HCT116 (cell line): Measurements from ENCODE around the gene NELL1. TPM values are rescaled to one million over a fixed set of nuclear protein-coding genes. Genes with fewer than 3 reads are reported as not detected.

Source experiments
- ATAC-seq: fragments of 200-7000 bp; cut with Tn5 transposase; 2 replicates; pipeline ENCODE4 v1.9.1; 2020; ENCODE audit warnings: mild to moderate bottlenecking, moderate library complexity
- BruUV-seq: library from RNA; stranded (reverse); fragments of 400-500 nt; replicated peaks from 2 replicates; lab custom pipeline; 2021; lab: Mats Ljungman, UMichigan
- CTCF ChIA-PET: fragments of 300-600 bp; sonication (Branson Sonifier 250); formaldehyde crosslinking; loops from one replicate; lab custom pipeline; 2021; ENCODE audit warnings: antibody characterized with exemption; lab: Charles Lee
- POLR2A ChIA-PET: fragments of 300-600, 350-600 bp; sonication (Branson Sonifier 250); formaldehyde crosslinking; loops from one replicate; lab custom pipeline; 2021; ENCODE audit warnings: antibody characterized with exemption; lab: Charles Lee
- RAD21 ChIA-PET, 2 experiments: fragments of 300-600 bp; sonication (Branson Sonifier 250); formaldehyde crosslinking; loops; one replicate each; lab custom pipeline; 2023; ENCODE audit warnings: low total read pairs in 2 of 2; ENCODE audit not compliant: uncharacterized antibody in 2 of 2, unreplicated experiment in 2 of 2, low non-redundant PET in 1 of 2; lab: Charles Lee
- DNase-seq: peaks from one replicate; pipeline ENCODE4 v3.0.0-alpha.2; 2010; ENCODE audit warnings: low read depth, low spot score
- H2AFZ ChIP-seq: fragments of 200-600 bp; shearing (Covaris generic), sonication (generic); 2 replicates; pipeline ENCODE4 v1.6.1; 2017; ENCODE audit warnings: low read depth, mixed run types, mixed read lengths, antibody characterized with exemption, low read length; ENCODE audit not compliant: poor library complexity, severe bottlenecking
- H3K27ac ChIP-seq: 2 replicates; pipeline ENCODE4 v1.5.1; 2012; ENCODE audit warnings: low read depth, low read length
- H3K27me3 ChIP-seq: fragments of 200-600 bp; sonication (generic); 2 replicates; pipeline ENCODE4 v1.6.1; 2016; ENCODE audit warnings: mixed run types, low read length, mixed read lengths; ENCODE audit not compliant: insufficient read depth
- H3K36me3 ChIP-seq, 2 experiments: fragments of 200-500 bp in 1 of 2; fragments of 200-600 bp in 1 of 2; sonication (Bioruptor generic) in 1 of 2; sonication (generic) in 1 of 2; 2 replicates each; pipeline versions ENCODE4 v1.5.1 to v1.6.1; 2014 to 2016; ENCODE audit warnings: low read length in 2 of 2, inconsistent platforms in 1 of 2, mixed read lengths in 1 of 2, mixed run types in 1 of 2; ENCODE audit not compliant: insufficient read depth in 2 of 2, control insufficient read depth in 1 of 2
- H3K4me1 ChIP-seq, 2 experiments: fragments of 200-600 bp in 1 of 2; sonication (generic) in 1 of 2; 2 replicates each; pipeline versions ENCODE4 v1.5.1 to v1.6.1; 2012 to 2017; ENCODE audit warnings: low read length in 2 of 2, inconsistent platforms in 1 of 2, mild to moderate bottlenecking in 1 of 2, mixed read lengths in 1 of 2, mixed run types in 1 of 2, moderate library complexity in 1 of 2; ENCODE audit not compliant: insufficient read depth in 2 of 2, control insufficient read depth in 1 of 2
- H3K4me2 ChIP-seq: fragments of 200-600 bp; sonication (generic); 2 replicates; pipeline ENCODE4 v1.6.1; 2017; ENCODE audit warnings: mixed run types, low read length, mixed read lengths
- H3K4me3 ChIP-seq, 2 experiments: fragments of 200-600 bp in 1 of 2; sonication (generic) in 1 of 2; replicated peaks in 1 of 2; 2 replicates each; pipeline ENCODE4 v1.5.1; 2011 to 2016; ENCODE audit warnings: low read length in 2 of 2, control low read depth in 1 of 2, low read depth in 1 of 2, mild to moderate bottlenecking in 1 of 2, mixed read lengths in 1 of 2, mixed run types in 1 of 2
- H3K79me2 ChIP-seq: fragments of 200-600 bp; sonication (generic); 2 replicates; pipeline ENCODE4 v1.6.1; 2017; ENCODE audit warnings: mild to moderate bottlenecking, mixed run types, low read length, moderate library complexity, mixed read lengths; ENCODE audit not compliant: insufficient read depth
- H3K9ac ChIP-seq: fragments of 200-600 bp; sonication (generic); 2 replicates; pipeline ENCODE4 v1.6.1; 2016; ENCODE audit warnings: low read length, mixed read lengths
- H3K9me2 ChIP-seq: fragments of 200-600 bp; sonication (generic), shearing (Covaris generic); 2 replicates; pipeline ENCODE4 v1.6.1; 2017; ENCODE audit warnings: mixed run types, mild to moderate bottlenecking, moderate library complexity; ENCODE audit not compliant: insufficient read depth
- H3K9me3 ChIP-seq, 2 experiments: fragments of 200-500 bp in 1 of 2; fragments of 200-600 bp in 1 of 2; sonication (Bioruptor generic) in 1 of 2; sonication (generic) in 1 of 2; 2 replicates each; pipeline ENCODE4 v1.6.1; 2014 to 2017; ENCODE audit warnings: low read length in 2 of 2, mixed read lengths in 2 of 2, inconsistent platforms in 1 of 2, low read depth in 1 of 2, mild to moderate bottlenecking in 1 of 2, mixed run types in 1 of 2, moderate library complexity in 1 of 2; ENCODE audit not compliant: control insufficient read depth in 1 of 2, insufficient read depth in 1 of 2
- H4K20me1 ChIP-seq: fragments of 200-600 bp; sonication (generic), shearing (Covaris generic); 2 replicates; pipeline ENCODE4 v1.6.1; 2017; ENCODE audit warnings: mixed run types, mild to moderate bottlenecking, moderate library complexity; ENCODE audit not compliant: insufficient read depth
- CBX3 ChIP-seq: IDR thresholded peaks from 2 replicates; pipeline ENCODE4 v1.6.1; 2012; ENCODE audit warnings: low read depth
- CEBPB ChIP-seq: IDR thresholded peaks from 2 replicates; pipeline ENCODE4 v1.6.1; 2012; ENCODE audit warnings: low read depth
- ELF1 ChIP-seq: IDR thresholded peaks from 2 replicates; pipeline ENCODE4 v1.6.1; 2012; ENCODE audit warnings: low read depth, borderline replicate concordance
- EZH2 ChIP-seq: fragments of 200-600 bp; sonication (generic); IDR thresholded peaks from 2 replicates; pipeline ENCODE4 v1.6.1; 2017; ENCODE audit warnings: antibody characterized with exemption, mixed run types
- RAD21 ChIP-seq: IDR thresholded peaks from 2 replicates; pipeline ENCODE4 v1.6.1; 2012; ENCODE audit warnings: low read depth, mild to moderate bottlenecking
- TCF7L2 ChIP-seq: IDR thresholded peaks from 2 replicates; pipeline ENCODE4 v1.7.0; 2011; ENCODE audit warnings: borderline replicate concordance, inconsistent platforms; ENCODE audit not compliant: insufficient read depth, insufficient read length; ENCODE audit errors: extremely low read depth
- intact Hi-C: fragments of 100-400 bp; cut with micrococcal nuclease; formaldehyde crosslinking; loops from 2 replicates; pipeline ENCODE4 v1.10.0; 2022
- total RNA-seq: library from RNA; stranded (reverse); gene quantifications from one replicate; pipeline ENCODE4 v1.2.1, GENCODE V29; 2021; ENCODE audit not compliant: unreplicated experiment
- TF ChIP-seq, protein P1 (sequence below): IDR thresholded peaks from 2 replicates; pipeline ENCODE4 v1.6.1; 2011; ENCODE audit warnings: mild to moderate bottlenecking, low read length, moderate library complexity; ENCODE audit not compliant: insufficient replicate concordance; ENCODE audit errors: extremely low read depth
- TF ChIP-seq, protein P2 (sequence below): IDR thresholded peaks from 2 replicates; pipeline ENCODE4 v1.6.1; 2012; ENCODE audit warnings: low read depth

Gene NELL1
- total RNA-seq, 1 experiment from 2014 or later = not detected

DNA sequence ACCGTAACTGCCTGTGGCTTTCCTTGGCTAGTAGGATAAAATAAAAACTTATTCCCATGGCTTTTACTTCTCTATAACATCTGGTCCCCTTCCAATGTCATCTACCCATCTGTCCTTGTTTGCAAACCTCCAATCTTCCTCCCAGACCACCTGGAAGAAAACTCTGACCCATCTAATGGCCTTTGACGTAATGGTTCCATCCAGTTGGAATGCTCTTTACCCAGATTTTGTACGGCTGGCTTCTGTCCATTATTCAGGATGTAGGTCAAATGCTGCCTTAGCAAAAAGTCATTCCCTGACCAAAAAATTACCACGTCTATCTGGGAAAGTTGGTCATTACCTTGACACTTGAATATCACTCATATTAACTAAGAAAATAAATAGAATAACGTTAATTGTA is 945.6 kb downstream of the NELL1 start:
- ChIA-PET CTCF (no interaction called here), POLR2A (no interaction called here), RAD21 (no interaction called here)
- Histone ChIP-seq H2AFZ (no peak overlapping the region), H3K9me3 (peaks cover 7 to 23% of the 10 kb centered on the region in 2 experiments; a peak in 2 of 4 replicates), H3K27ac (no peak overlapping the region), H3K36me3 (no peaks in the 10 kb centered on the region), H3K9ac (no peak overlapping the region), H3K9me2 (no peaks in the 10 kb centered on the region), H3K4me2 (no peak overlapping the region), H3K4me1 (no peaks in the 10 kb centered on the region), H3K27me3 (no peaks in the 10 kb centered on the region), H3K79me2 (no peaks in the 10 kb centered on the region), H3K4me3 (no peak overlapping the region), H4K20me1 (no peaks in the 10 kb centered on the region)
- ATAC-seq = no peak
- no peak for DNase-seq
- intact Hi-C loops = no loop called here
- BruUV-seq = no TSS peak
- no peak for TF ChIP-seq TCF7L2
- TF ChIP-seq CBX3 = no peak
- no peak for TF ChIP-seq ELF1
- TF ChIP-seq RAD21 = no peak
- TF ChIP-seq, protein P1, sequence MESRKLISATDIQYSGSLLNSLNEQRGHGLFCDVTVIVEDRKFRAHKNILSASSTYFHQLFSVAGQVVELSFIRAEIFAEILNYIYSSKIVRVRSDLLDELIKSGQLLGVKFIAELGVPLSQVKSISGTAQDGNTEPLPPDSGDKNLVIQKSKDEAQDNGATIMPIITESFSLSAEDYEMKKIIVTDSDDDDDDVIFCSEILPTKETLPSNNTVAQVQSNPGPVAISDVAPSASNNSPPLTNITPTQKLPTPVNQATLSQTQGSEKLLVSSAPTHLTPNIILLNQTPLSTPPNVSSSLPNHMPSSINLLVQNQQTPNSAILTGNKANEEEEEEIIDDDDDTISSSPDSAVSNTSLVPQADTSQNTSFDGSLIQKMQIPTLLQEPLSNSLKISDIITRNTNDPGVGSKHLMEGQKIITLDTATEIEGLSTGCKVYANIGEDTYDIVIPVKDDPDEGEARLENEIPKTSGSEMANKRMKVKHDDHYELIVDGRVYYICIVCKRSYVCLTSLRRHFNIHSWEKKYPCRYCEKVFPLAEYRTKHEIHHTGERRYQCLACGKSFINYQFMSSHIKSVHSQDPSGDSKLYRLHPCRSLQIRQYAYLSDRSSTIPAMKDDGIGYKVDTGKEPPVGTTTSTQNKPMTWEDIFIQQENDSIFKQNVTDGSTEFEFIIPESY = no peak
- TF ChIP-seq, protein P2, sequence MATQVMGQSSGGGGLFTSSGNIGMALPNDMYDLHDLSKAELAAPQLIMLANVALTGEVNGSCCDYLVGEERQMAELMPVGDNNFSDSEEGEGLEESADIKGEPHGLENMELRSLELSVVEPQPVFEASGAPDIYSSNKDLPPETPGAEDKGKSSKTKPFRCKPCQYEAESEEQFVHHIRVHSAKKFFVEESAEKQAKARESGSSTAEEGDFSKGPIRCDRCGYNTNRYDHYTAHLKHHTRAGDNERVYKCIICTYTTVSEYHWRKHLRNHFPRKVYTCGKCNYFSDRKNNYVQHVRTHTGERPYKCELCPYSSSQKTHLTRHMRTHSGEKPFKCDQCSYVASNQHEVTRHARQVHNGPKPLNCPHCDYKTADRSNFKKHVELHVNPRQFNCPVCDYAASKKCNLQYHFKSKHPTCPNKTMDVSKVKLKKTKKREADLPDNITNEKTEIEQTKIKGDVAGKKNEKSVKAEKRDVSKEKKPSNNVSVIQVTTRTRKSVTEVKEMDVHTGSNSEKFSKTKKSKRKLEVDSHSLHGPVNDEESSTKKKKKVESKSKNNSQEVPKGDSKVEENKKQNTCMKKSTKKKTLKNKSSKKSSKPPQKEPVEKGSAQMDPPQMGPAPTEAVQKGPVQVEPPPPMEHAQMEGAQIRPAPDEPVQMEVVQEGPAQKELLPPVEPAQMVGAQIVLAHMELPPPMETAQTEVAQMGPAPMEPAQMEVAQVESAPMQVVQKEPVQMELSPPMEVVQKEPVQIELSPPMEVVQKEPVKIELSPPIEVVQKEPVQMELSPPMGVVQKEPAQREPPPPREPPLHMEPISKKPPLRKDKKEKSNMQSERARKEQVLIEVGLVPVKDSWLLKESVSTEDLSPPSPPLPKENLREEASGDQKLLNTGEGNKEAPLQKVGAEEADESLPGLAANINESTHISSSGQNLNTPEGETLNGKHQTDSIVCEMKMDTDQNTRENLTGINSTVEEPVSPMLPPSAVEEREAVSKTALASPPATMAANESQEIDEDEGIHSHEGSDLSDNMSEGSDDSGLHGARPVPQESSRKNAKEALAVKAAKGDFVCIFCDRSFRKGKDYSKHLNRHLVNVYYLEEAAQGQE = no peak
- no peak for TF ChIP-seq CEBPB
- TF ChIP-seq EZH2 = no peak
